Adrenal gland (tissue), 12 donors: ENCODE data around the gene EPOP. TPM values are rescaled to one million over a fixed set of nuclear protein-coding genes. Genes with fewer than 3 reads are reported as not detected.

Source experiments
- DNase-seq, 7 donors: peaks; one replicate each; pipeline ENCODE4 v3.0.0-alpha.2; 2019 to 2020
- H3K27ac ChIP-seq, 5 donors: fragments of 200-600 bp; sonication (generic) in 4 of 5; 1 replicate in 3 of 5; 2 replicates in 2 of 5; pipeline versions ENCODE4 v1.5.1 to v1.8.0; 2016 to 2020; ENCODE audit warnings: mild to moderate bottlenecking in 1 of 5
- H3K27me3 ChIP-seq: fragments of 200-600 bp; 2 replicates; pipeline ENCODE4 v1.8.0; 2021
- H3K36me3 ChIP-seq, 2 donors: fragments of 200-600 bp; replicated peaks in 1 of 2; 1 replicate in 1 of 2; 2 replicates in 1 of 2; pipeline versions ENCODE4 v1.5.1 to v1.8.0; 2018 to 2022
- H3K4me1 ChIP-seq, 2 donors: fragments of 200-600 bp; replicated peaks in 1 of 2; 1 replicate in 1 of 2; 2 replicates in 1 of 2; pipeline versions ENCODE4 v1.5.1 to v1.8.0; 2018 to 2021
- H3K4me3 ChIP-seq, 4 donors: fragments of 200-600 bp; sonication (generic) in 3 of 4; one replicate each; pipeline ENCODE4 v1.5.1; 2016 to 2018
- H3K9me3 ChIP-seq, 3 donors: fragments of 200-600 bp; sonication (generic) in 1 of 3; replicated peaks in 1 of 3; 1 replicate in 2 of 3; 2 replicates in 1 of 3; pipeline versions ENCODE4 v1.5.1 to v1.8.0; 2016 to 2021
- POLR2A ChIP-seq, 2 donors: fragments of 450-650 bp; IDR thresholded peaks; one replicate each; pipeline ENCODE4 v1.6.1; 2017; ENCODE audit warnings: antibody characterized with exemption in 2 of 2, mild to moderate bottlenecking in 2 of 2, moderate library complexity in 1 of 2
- WGBS, 4 donors: extraction: QIAGEN DNeasy Blood & Tissue Kit in 2 of 4; methylation state at CpG; one replicate each; pipeline versions ENCODE4 v1.1.5 to v1.1.7; 2013 to 2017; 5-methylcytosine and 5-hydroxymethylcytosine counted together
- intact Hi-C, 2 donors: fragments of 100-400 bp; cut with DNase I; formaldehyde crosslinking; loops; one replicate each; pipeline versions ENCODE4 v1.14.1 to v1.15.0; 2022 to 2023
- polyA plus RNA-seq, 3 donors: library from polyadenylated mRNA; stranded (reverse); fragments of 200-250 nt in 2 of 3; fragments of 350-450 nt in 1 of 3; fragmentation: Illumina TruSeq in 1 of 3; extraction: RNeasy Lipid Tissue Mini Kit (QIAGEN cat#74804) in 1 of 3; gene quantifications; one replicate each; pipeline ENCODE4 v1.2.3, GENCODE V29; 2013 to 2014
- total RNA-seq, 9 donors: library from RNA; depleted of rRNA in 4 of 9; stranded (reverse); fragments of >200 nt in 4 of 9; fragments of 120-200 nt in 1 of 9; fragmentation: NEBNext Ultra II Directional in 1 of 9; extraction: Animal tissue kit (Norgen Biotek cat#: 25700) in 1 of 9; gene quantifications; one replicate each; pipeline versions ENCODE4 v1.1.0 to v1.2.4, GENCODE V29; 2013 to 2023
- TF ChIP-seq, protein P1 (sequence below), 6 experiments: fragments of 450-650 bp in 4 of 6; fragments of 200-600 bp in 2 of 6; sonication (generic) in 1 of 6; IDR thresholded peaks; 1 replicate in 5 of 6; 2 replicates in 1 of 6; pipeline versions ENCODE4 v1.5.1 to v1.8.0; 2016 to 2021; ENCODE audit warnings: antibody characterized with exemption in 6 of 6, mild to moderate bottlenecking in 2 of 6, moderate library complexity in 1 of 6
- donor health status: healthy with polysubstance abuse.
- donor health status: Bipolar disorder and iron deficiency.
- donor health status: DM: yes; HTN: yes; CAD: no.
- donor health status: DM: no; HTN: no; CAD: no.
- donor health status: DM: no; HTN: no; CAD: no.
- donor health status: DM: yes; HTN: yes; CAD: no.

Gene EPOP
- total and polyA plus RNA-seq, 12 donors = 0.06 to 9.4 (median 2.9) TPM

- Histone ChIP-seq H3K9me3 (no peaks in the 10 kb centered on the region), H3K27me3 (peaks cover 4% of the 10 kb centered on the region), H3K36me3 (no peaks in the 10 kb centered on the region), H3K27ac (no peak overlapping the region), H3K4me3 (no peak overlapping the region), H3K4me1 (no peaks in the 10 kb centered on the region)
- WGBS, 4 donors = 22 to 37% (median 26%) methylated on average over 2 of the region's 2 CpGs
- no peak for DNase-seq
- intact Hi-C loops = loop anchor here (5.0 to 10.0 kb wide), 4 partner anchors 93 to 333 kb away; no protein-coding TSS in a partner anchor
- TF ChIP-seq POLR2A (IDR thresholded peaks at IDR 0.05) = no peak
- TF ChIP-seq, protein P1, sequence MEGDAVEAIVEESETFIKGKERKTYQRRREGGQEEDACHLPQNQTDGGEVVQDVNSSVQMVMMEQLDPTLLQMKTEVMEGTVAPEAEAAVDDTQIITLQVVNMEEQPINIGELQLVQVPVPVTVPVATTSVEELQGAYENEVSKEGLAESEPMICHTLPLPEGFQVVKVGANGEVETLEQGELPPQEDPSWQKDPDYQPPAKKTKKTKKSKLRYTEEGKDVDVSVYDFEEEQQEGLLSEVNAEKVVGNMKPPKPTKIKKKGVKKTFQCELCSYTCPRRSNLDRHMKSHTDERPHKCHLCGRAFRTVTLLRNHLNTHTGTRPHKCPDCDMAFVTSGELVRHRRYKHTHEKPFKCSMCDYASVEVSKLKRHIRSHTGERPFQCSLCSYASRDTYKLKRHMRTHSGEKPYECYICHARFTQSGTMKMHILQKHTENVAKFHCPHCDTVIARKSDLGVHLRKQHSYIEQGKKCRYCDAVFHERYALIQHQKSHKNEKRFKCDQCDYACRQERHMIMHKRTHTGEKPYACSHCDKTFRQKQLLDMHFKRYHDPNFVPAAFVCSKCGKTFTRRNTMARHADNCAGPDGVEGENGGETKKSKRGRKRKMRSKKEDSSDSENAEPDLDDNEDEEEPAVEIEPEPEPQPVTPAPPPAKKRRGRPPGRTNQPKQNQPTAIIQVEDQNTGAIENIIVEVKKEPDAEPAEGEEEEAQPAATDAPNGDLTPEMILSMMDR (IDR thresholded peaks at IDR 0.05) = peak in 1 of 6 experiments; percentile 7
Observed at GRCh38 chr17:38667787-38668122, 7.0 kb downstream of the EPOP start.

DNA sequence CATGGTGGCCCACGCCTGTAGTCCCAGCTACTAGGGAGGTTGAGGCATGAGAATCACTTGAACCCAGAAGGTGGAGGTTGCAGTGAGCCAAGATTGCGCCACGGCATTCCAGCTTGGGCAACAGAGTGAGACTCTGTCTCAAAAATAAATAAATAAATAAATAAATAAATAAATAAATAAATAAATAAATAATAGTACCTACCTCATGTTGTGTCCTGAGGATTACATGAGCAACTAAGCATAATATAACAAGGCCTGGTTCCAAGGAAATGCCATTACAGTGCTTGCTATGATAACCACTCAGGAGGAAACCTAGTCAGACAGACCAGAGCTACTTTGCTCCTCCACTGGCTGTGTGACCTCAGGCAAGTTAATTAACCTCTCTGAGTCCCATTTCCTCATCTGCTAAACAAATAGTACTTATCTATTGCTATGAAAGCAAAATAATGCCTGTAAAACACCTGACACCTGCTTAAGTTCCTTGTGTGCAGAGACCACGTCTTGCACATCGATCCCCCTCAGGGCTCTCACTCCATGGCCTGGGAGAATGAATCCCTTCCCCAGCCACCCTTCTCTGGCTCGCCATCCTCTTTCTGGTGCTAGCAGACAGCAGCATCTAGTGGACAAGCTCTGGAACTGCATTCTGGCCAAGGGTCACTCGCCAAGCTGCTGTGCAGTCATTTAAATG, 7.5 kb downstream of the EPOP start:
- H3K4me1 ChIP-seq = no peaks in the 10 kb centered on the region
- TF ChIP-seq, protein P1 (IDR thresholded peaks at IDR 0.05) = peak; percentile 95 to 99 (median 98)
- TF ChIP-seq POLR2A (IDR thresholded peaks at IDR 0.05) = no peak
- H3K36me3 ChIP-seq = no peaks in the 10 kb centered on the region
- H3K27ac ChIP-seq = no peak overlapping the region
- DNase-seq = peak; percentile 60 to 83 (median 71)
- WGBS, 4 donors = 31 to 36% (median 34%) methylated on average over 7 of the region's 7 CpGs
- intact Hi-C loops = loop anchor here (5.0 to 10.0 kb wide), 4 partner anchors 92 to 332 kb away; no protein-coding TSS in a partner anchor
- H3K9me3 ChIP-seq = no peaks in the 10 kb centered on the region
- H3K27me3 ChIP-seq = peaks cover 4% of the 10 kb centered on the region
- H3K4me3 ChIP-seq = no peak overlapping the region

- TF ChIP-seq, protein P1 (IDR thresholded peaks at IDR 0.05) = no peak
- no peak for TF ChIP-seq POLR2A (IDR thresholded peaks at IDR 0.05)
- no peaks in the 10 kb centered on the region for H3K27me3 ChIP-seq
- DNase-seq = no peak
- H3K4me1 ChIP-seq = no peaks in the 10 kb centered on the region
- H3K27ac ChIP-seq = no peak overlapping the region
- intact Hi-C loops = loop anchor here (10.0 kb wide), 3 partner anchors 89 to 329 kb away; no protein-coding TSS in a partner anchor
- 75 to 85% (median 83%) methylated on average over 9 of the region's 9 CpGs for WGBS, 4 donors
- H3K36me3 ChIP-seq = no peaks in the 10 kb centered on the region
- H3K9me3 ChIP-seq = no peaks in the 10 kb centered on the region
- no peak overlapping the region for H3K4me3 ChIP-seq
Observed at GRCh38 chr17:38663964-38664644, 10.7 kb downstream of the EPOP start.

DNA sequence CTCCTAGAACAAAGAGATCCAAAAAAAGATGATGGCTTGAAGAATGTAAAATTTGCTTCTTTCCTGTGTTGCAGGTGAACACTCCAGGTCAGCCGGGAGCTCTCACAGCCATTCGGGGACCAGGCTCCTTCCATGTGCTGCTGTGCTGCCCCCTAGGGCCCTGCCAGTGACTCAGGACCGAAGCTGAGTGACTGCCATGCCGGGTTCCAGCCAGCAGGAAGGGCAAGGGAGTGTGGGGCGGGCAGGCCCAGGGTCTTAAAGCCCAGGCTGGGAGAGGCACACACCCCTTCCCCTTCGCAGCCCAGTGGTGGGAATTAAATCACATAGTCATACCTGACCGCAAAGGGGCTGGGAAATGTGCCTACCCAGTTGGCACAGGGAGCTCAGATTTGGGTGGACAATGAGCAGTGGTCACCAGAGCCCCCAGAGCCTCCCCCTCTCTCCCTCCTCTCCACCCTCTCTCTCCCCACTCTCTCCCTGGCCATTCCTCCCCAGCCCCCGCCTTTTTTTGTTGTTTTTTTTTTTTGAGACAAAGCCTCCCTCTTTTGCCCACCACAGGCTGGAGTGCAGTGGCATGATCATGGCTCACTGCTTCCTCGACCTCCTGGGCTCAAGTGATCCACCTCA, 11.5 kb downstream of the EPOP start:
- Histone ChIP-seq H3K9me3 (no peaks in the 10 kb centered on the region), H3K4me3 (no peak overlapping the region), H3K4me1 (no peaks in the 10 kb centered on the region), H3K27me3 (no peaks in the 10 kb centered on the region), H3K36me3 (no peaks in the 10 kb centered on the region), H3K27ac (no peak overlapping the region)
- intact Hi-C loops = loop anchor here (10.0 kb wide), 3 partner anchors 88 to 328 kb away; no protein-coding TSS in a partner anchor
- DNase-seq = peak in 6 of 7 donors; percentile 50 to 77 (median 62)
- TF ChIP-seq, protein P1 (IDR thresholded peaks at IDR 0.05) = peak; percentile 32 to 60 (median 50)
- no peak for TF ChIP-seq POLR2A (IDR thresholded peaks at IDR 0.05)
- 22 to 30% (median 25%) methylated on average over 7 to 9 of the region's 9 CpGs for WGBS, 4 donors
